ENCODE results near the gene ABCC10.
A peak's percentile ranks its signal among the peaks of the same experiment; 100 is the strongest.
"Not testable (repeated sequence)": the region's sequence is repeated elsewhere in the genome, so short reads cannot be mapped to it uniquely, and the experiment has no call there.

ABCC10 gene

DNA sequence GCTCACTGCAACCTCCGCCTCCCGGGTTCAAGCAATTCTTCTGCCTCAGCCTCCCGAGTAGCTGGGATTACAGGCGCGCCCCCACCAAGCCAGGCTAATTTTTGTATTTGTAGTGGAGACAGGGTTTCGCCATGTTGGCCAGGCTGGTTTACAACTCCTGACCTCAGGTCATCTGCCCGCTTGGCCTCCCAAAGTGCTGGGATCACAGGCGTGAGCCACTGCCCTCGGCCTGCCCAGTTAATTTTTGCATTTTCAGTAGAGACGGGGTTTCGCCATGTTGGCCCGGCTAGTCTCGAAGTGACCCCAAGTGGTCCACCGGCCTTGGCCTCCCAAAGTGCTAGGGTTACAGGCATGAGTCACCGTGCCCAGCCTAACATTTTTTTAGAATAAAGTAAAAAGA is 30.8 kb downstream of the ABCC10 start:
- not testable (repeated sequence) for ATAC-seq (ENCODE audit: low read depth); DNase-seq (ENCODE audit: low spot score in 2 of 2); H3K36me3 Mint-ChIP-seq; H3K9me3 Mint-ChIP-seq; H3K27ac Mint-ChIP-seq; H3K4me3 Mint-ChIP-seq
- H3K27me3 Mint-ChIP-seq = peaks cover 11% of the 10 kb centered on the region
- peaks cover 18% of the 10 kb centered on the region for H3K4me1 Mint-ChIP-seq

DNA sequence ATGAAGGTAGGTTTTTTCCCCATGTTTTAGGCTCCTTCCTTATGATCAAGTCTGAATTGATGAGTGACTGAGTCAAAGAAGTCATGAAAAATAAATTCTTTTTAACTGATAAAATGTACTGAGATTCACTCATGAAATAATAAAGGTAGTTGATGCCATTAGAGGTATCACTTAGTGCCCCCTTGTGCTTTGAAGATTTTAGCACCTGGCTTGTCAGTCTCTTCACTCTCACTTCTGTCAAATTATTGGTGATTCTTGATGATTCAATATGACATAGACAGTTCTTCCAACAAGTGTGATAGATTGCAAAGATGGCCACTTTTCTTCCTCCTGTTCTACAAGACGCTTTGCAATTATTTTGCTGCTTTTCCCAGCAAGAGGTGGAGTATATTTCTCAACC is 32.2 kb downstream of the ABCC10 start:
- no peaks in the 10 kb centered on the region for H3K9me3 Mint-ChIP-seq
- H3K27me3 Mint-ChIP-seq = peaks cover 13% of the 10 kb centered on the region
- no peak overlapping the region for H3K4me3 Mint-ChIP-seq
- no peak for ATAC-seq (ENCODE audit: low read depth)
- H3K4me1 Mint-ChIP-seq = peaks cover 11% of the 10 kb centered on the region
- no peaks in the 10 kb centered on the region for H3K36me3 Mint-ChIP-seq
- no peak overlapping the region for H3K27ac Mint-ChIP-seq
- no peak for DNase-seq (ENCODE audit: low spot score in 2 of 2)

DNA sequence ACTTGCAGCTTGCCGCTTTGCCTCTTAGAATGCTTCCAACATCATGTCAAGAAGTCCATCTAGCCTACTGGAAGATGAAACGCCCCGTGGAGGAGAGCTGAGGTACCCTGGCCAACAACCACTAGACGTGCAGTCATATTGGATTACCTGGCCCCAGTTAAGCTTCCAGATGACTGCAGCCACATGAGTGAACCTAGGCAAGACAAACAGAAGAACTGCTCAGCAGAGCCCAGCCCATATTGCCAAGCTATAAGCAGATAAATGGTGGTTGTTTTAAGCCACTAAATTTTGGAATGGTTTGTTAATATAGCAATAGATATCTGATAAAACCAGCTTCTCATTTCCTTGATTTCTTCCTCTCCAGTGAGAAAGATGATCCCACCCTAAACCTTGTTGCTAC is 32.7 kb downstream of the ABCC10 start:
- H3K27ac Mint-ChIP-seq = no peak overlapping the region
- H3K4me3 Mint-ChIP-seq = no peak overlapping the region
- H3K9me3 Mint-ChIP-seq = no peaks in the 10 kb centered on the region
- no peaks in the 10 kb centered on the region for H3K36me3 Mint-ChIP-seq
- peaks cover 7% of the 10 kb centered on the region for H3K4me1 Mint-ChIP-seq
- no peak for ATAC-seq (ENCODE audit: low read depth)
- no peak for DNase-seq (ENCODE audit: low spot score in 2 of 2)
- H3K27me3 Mint-ChIP-seq = peaks cover 13% of the 10 kb centered on the region

DNA sequence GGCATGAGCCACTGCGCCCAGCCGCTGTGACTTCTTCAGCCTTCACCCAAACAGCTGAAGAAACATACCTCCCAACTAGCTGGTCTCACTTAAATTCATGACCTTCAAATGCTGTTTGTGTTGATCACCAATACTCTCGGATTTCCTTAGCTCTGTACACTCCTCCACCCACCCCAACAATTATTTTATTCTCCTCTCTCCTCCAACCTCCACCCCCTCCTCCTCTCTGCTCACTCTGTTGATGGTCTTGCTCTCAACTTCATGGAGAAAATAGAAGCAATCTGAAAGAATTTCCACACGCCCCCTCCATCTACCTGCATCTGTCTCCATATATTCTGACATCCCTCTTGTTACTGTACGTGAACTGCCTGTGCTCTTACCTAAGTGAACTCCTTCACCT is 34.6 kb downstream of the ABCC10 start:
- ATAC-seq (ENCODE audit: low read depth) (no peak), DNase-seq (ENCODE audit: low spot score in 2 of 2) (no peak)
- Mint-ChIP-seq H3K4me3 (no peak overlapping the region), H3K9me3 (no peaks in the 10 kb centered on the region), H3K27ac (no peak overlapping the region), H3K4me1 (no peaks in the 10 kb centered on the region), H3K36me3 (no peaks in the 10 kb centered on the region), H3K27me3 (peaks cover 15% of the 10 kb centered on the region)

DNA sequence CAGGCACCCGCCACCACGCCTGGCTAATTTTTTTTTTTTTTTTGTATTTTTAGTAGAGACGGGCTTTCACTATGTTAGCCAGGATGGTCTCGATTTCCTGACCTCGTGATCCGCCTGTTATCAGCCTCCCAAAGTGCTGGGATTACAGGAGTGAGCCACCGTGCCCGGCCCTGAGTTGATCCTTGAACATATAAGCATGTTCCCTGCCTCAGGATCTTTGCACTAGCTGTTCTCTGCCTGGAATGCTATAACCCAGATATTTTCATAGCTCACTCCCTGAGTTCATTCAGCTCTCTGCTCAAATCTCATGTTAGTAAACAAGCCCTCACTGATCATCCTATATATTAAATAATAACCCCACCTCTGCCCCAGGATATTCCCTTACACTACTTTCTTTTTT is 37.0 kb downstream of the ABCC10 start:
- Mint-ChIP-seq H3K9me3 (no peaks in the 10 kb centered on the region), H3K27ac (no peak overlapping the region), H3K27me3 (peaks cover 25% of the 10 kb centered on the region), H3K36me3 (no peaks in the 10 kb centered on the region), H3K4me1 (no peaks in the 10 kb centered on the region), H3K4me3 (no peak overlapping the region)
- no peak for ATAC-seq (ENCODE audit: low read depth)
- DNase-seq (ENCODE audit: low spot score in 2 of 2) = no peak

DNA sequence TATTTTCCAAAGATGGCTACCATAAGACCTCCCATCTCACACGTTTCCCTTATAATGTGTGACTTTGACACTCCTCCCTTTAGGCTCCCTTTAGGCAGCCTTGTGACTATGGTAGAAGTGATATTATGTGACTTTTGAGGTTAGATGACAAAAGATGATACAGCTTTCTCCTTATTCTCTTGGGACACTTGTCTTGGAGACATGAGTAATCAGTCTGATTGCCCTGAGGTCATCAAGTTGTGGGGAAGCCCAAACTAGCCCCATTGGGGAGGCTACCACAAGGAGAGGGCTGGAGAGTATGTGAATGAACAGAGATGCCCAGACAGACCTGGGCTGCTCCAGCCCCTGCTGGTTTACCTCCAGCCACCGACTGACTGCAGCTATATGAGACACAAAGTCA is 38.6 kb downstream of the ABCC10 start:
- no peaks in the 10 kb centered on the region for H3K4me1 Mint-ChIP-seq
- no peak for DNase-seq (ENCODE audit: low spot score in 2 of 2)

DNA sequence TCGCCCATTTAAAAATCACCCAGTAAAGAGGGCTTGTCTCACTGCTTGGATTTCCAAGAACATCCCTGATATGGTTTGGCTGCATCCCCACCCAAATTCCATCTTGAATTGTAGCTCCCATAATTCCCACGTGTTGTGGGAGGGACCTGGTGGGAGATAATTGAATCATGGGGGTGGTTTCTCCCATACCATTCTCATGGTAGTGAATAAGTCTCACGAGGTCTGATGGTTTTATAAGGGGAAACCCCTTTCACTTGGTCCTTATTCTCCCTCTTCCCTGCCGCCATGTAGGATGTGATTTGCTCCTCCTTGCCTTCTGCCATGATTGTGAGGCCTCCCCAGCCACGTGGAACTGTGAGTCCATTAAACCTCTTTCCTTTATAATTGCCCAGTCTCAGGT is 39.9 kb downstream of the ABCC10 start:
- not testable (repeated sequence) for H3K4me3 Mint-ChIP-seq; H3K9me3 Mint-ChIP-seq; ATAC-seq (ENCODE audit: low read depth); H3K27ac Mint-ChIP-seq; H3K4me1 Mint-ChIP-seq; H3K36me3 Mint-ChIP-seq; DNase-seq (ENCODE audit: low spot score in 2 of 2)
- peaks cover 28% of the 10 kb centered on the region for H3K27me3 Mint-ChIP-seq

More for the DNA sequence above, 38.6 kb downstream of the ABCC10 start:
- Mint-ChIP-seq H3K27me3 (peaks cover 31% of the 10 kb centered on the region), H3K36me3 (no peaks in the 10 kb centered on the region), H3K9me3 (no peaks in the 10 kb centered on the region), H3K4me3 (no peak overlapping the region), H3K27ac (no peak overlapping the region)
- no peak for ATAC-seq (ENCODE audit: low read depth)

DNA sequence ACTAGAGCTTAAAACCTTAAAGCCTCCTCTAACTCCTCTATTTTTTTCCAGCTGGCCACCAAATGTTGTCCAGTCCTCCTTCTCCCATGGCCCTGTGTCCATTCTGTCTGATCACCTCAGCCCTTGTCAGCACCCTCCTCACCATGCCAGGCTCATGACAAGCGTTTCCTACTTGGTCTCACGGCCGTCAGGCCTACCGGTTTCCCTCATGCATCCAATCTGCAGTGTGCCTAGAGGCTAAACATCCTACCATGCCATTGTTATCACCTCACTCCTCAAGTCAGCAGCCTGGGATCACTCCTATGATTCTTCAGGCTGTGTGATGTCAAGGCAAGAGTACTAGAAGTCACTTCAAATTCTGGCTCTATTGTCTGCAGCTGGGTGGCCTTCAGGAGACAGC is 40.4 kb downstream of the ABCC10 start:
- Mint-ChIP-seq H3K4me3 (no peak overlapping the region), H3K36me3 (no peaks in the 10 kb centered on the region), H3K27me3 (peaks cover 23% of the 10 kb centered on the region), H3K9me3 (no peaks in the 10 kb centered on the region), H3K4me1 (no peaks in the 10 kb centered on the region), H3K27ac (no peak overlapping the region)
- no peak for DNase-seq (ENCODE audit: low spot score in 2 of 2)
- no peak for ATAC-seq (ENCODE audit: low read depth)

DNA sequence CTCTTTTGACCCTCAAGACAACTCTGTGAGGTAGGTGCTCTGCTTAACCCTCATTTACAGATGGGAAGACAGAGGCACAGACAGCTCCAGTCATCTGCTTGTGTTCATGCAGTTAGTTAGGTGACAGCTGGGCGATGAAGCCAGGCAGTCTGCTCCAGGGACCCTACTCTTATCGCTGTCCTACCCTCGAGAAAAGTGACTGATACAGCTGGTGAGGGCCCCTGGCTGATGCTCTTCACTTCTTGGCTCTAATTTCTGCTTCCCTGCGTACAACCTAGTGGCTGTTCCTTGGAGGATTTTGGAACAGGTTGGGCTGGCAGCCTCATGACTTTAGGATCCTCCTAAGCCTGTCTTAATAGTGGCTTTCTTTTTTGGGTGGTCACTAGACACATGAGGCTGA is 40.9 kb downstream of the ABCC10 start:
- H3K4me1 Mint-ChIP-seq = no peaks in the 10 kb centered on the region
- no peaks in the 10 kb centered on the region for H3K9me3 Mint-ChIP-seq
- H3K27me3 Mint-ChIP-seq = peaks cover 21% of the 10 kb centered on the region
- ATAC-seq (ENCODE audit: low read depth) (no peak), DNase-seq (ENCODE audit: low spot score in 2 of 2) (no peak)
- H3K4me3 Mint-ChIP-seq = no peak overlapping the region
- no peaks in the 10 kb centered on the region for H3K36me3 Mint-ChIP-seq
- H3K27ac Mint-ChIP-seq = no peak overlapping the region

DNA sequence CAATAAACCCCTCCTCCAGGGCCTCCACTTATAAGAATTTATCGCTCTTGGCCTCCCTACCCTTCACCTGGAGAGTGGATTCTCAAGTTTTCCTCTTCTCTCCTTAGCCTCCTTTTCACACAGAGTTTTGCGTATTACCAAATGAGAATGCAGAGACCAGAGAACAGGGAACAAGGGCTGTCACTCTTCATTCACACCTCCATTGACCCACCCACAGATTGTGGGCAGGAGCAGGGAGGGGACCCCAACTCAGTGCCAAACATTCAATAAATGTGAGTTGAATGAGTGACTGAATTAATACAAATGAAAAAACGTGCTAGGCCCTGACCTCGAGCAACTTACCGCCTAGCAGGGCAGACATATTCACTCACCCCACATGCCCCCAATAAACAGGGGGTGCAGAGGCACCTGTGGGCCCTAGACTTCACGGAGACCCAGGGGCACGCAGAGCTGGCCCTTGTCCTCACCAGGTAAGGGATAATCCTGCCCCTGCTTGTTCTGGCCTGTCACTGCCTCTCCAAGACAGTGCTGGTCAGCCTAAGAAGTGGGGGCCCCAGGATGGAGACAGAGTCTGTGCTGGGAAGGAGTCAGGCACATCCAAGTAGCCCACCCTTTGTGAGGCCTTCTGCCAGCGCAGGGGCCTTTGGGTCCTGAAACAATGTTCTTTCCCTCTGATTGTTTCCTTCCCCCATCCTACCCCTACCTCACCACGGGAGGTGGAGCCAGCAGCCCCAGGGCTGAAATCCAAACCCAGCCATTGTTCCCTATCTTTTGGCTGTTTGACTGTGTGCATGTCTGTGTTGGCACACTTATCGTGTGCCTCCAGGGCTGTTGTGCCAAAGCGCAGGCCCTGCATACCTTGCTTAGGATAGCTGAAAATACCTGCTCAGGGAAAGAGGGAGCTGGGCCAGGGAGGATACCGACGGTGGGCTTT is 41.7 kb downstream of the ABCC10 start:
- H3K4me1 Mint-ChIP-seq = no peaks in the 10 kb centered on the region
- H3K4me3 Mint-ChIP-seq = no peak overlapping the region
- peaks cover 20% of the 10 kb centered on the region for H3K27me3 Mint-ChIP-seq

DNA sequence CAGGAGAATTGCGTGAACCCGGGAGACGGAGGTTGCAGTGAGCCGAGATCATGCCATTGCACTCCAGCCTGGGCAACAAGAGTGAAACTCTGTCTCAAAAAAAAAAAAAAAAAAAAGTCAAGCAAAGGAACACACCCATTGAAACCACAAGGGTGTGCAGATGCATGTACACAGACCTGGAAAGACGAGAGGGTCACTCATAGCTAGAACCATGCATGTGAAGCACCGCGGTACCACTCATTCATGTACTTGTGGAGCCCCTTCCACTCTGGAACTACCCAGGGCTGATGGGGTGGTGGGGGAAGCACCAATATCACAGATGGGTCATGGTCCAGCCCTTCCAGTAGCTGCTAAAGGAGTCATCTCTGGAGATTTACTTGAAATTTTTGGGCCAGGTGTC is 42.6 kb downstream of the ABCC10 start:
- ATAC-seq (ENCODE audit: low read depth) = no peak

More for the DNA sequence above, 41.7 kb downstream of the ABCC10 start:
- no peaks in the 10 kb centered on the region for H3K9me3 Mint-ChIP-seq
- no peak overlapping the region for H3K27ac Mint-ChIP-seq
- no peak for ATAC-seq (ENCODE audit: low read depth)
- no peak for DNase-seq (ENCODE audit: low spot score in 2 of 2)
- H3K36me3 Mint-ChIP-seq = no peaks in the 10 kb centered on the region

DNA sequence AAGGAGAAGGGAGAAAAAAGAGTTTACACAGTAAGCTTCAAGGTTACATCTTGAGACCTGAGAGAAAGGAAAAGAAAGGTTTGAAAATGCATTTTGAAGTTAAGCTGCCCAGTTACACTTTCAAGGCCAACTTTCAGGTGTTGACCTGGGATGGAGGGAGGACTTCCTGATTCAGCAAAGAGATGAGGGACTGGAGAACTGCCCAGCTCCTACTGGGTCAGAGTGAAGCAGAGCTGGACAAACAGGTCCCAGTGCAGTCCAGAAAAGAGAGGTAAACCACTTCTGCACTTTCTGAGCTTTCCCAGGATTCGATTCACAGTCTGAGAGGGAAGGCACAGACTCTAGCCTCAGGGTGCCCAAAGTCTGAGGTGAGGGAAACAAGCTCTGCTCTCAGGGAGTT is 44.1 kb downstream of the ABCC10 start:
- H3K4me3 Mint-ChIP-seq = no peak overlapping the region
- no peaks in the 10 kb centered on the region for H3K9me3 Mint-ChIP-seq
- DNase-seq (ENCODE audit: low spot score in 2 of 2) = no peak
- ATAC-seq (ENCODE audit: low read depth) = no peak
- peaks cover 20% of the 10 kb centered on the region for H3K27me3 Mint-ChIP-seq
- H3K36me3 Mint-ChIP-seq = no peaks in the 10 kb centered on the region
- H3K4me1 Mint-ChIP-seq = no peaks in the 10 kb centered on the region
- no peak overlapping the region for H3K27ac Mint-ChIP-seq

More for the DNA sequence above, 42.6 kb downstream of the ABCC10 start:
- Mint-ChIP-seq H3K27ac (no peak overlapping the region), H3K4me3 (no peak overlapping the region), H3K9me3 (no peaks in the 10 kb centered on the region), H3K36me3 (no peaks in the 10 kb centered on the region), H3K4me1 (no peaks in the 10 kb centered on the region), H3K27me3 (peaks cover 20% of the 10 kb centered on the region)
- DNase-seq (ENCODE audit: low spot score in 2 of 2) = no peak

DNA sequence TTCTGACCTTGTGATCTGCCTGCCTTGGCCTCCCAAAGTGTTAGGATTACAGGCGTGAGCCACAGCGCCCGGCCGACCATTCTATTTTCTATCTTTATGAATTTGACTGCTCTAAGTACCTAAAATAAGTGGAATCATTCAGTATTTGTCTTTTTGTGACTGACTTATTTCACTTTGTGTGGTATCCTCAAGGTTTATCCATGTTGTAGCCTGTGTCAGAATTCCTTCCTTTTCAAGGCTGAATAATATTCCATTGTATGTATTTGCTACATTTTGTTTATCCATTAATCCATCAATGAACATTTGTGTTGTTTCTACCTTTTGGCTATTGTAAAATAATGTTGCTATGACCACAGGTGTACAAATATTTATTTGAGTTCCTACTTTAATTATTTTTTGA is 45.2 kb downstream of the ABCC10 start:
- no peaks in the 10 kb centered on the region for H3K9me3 Mint-ChIP-seq
- peaks cover 8% of the 10 kb centered on the region for H3K4me1 Mint-ChIP-seq
- no peak for DNase-seq (ENCODE audit: low spot score in 2 of 2)
- H3K4me3 Mint-ChIP-seq = no peak overlapping the region
- H3K27ac Mint-ChIP-seq = no peak overlapping the region
- peaks cover 14% of the 10 kb centered on the region for H3K27me3 Mint-ChIP-seq
- no peaks in the 10 kb centered on the region for H3K36me3 Mint-ChIP-seq
- ATAC-seq (ENCODE audit: low read depth) = no peak

DNA sequence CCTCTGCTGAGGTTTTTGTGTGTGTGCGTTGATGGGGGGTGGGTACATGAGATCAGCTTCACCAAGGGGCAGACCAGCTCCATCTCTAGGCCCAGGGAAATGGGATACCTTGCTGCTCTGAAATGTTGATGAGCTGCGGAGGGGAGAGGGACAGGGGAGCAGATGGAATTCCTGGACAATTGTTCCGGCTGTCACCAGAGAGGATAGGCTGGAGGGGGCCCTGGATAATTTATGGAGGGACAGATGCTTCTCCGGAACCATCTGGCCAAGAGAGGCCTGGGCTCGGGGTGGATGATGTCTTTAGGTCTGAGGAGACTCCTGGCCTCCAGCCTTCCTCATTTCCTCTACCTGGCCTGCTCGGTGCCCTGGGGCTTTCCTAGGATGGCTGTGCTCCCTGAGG is 48.2 kb downstream of the ABCC10 start:
- DNase-seq (ENCODE audit: low spot score in 2 of 2) (no peak), ATAC-seq (ENCODE audit: low read depth) (no peak)
- Mint-ChIP-seq H3K4me1 (peaks cover 25% of the 10 kb centered on the region), H3K4me3 (no peak overlapping the region), H3K27ac (no peak overlapping the region), H3K36me3 (no peaks in the 10 kb centered on the region), H3K27me3 (peaks cover 2% of the 10 kb centered on the region), H3K9me3 (no peaks in the 10 kb centered on the region)

DNA sequence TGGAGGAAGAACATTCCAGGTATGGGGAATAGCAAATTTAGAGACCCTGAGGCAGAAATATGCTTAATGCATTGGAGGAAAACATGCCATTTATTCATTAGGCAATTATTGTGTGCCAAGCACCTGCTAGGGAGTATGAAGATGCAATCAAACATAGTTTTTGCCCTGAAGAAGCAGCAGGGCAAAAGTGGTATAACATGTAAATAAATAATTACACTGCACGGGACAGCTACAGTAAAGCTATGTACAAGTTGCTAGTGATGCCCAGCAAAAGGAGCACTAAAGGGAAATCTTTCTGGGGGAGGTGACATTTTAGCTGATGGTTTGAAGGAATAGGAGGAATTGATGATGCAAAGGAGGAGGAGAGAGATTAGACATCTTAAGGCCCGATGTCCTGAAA is 49.4 kb downstream of the ABCC10 start:
- ATAC-seq (ENCODE audit: low read depth) (peak; percentile 31), DNase-seq (ENCODE audit: low spot score in 2 of 2) (no peak)
- Mint-ChIP-seq H3K27me3 (no peaks in the 10 kb centered on the region), H3K36me3 (no peaks in the 10 kb centered on the region), H3K4me1 (peaks cover 25% of the 10 kb centered on the region), H3K9me3 (no peaks in the 10 kb centered on the region), H3K4me3 (peak overlapping the region; percentile 99), H3K27ac (peak overlapping the region; percentile 99)
